ENCODE data around the gene PRUNE2.
"Not testable (repeated sequence)": the region's sequence is repeated elsewhere in the genome, so short reads cannot be mapped to it uniquely, and the experiment has no call there.

The PRUNE2 gene

DNA sequence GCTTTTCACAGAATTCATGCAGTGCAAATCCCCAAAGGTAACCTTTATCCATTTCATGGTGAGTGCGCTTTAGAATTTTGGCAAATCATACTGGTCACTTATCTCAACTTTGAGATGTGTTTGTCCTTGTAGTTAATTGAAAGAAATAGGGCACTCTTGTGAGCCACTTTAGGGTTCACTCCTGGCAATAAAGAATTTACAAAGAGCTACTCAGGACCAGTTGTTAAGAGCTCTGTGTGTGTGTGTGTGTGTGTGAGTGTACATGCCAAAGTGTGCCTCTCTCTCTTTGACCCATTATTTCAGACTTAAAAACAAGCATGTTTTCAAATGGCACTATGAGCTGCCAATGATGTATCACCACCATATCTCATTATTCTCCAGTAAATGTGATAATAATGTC is 120.4 kb downstream of the PRUNE2 start:
- no peak for ATAC-seq

DNA sequence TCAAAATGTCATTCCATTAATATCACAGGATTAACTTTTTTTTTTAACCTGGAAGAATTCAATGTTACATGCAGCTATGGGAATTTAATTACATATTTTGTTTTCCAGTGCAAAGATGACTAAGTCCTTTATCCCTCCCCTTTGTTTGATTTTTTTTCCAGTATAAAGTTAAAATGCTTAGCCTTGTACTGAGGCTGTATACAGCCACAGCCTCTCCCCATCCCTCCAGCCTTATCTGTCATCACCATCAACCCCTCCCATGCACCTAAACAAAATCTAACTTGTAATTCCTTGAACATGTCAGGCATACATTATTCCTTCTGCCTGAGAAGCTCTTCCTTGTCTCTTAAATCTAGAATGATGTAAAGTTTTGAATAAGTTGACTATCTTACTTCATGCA is 121.0 kb downstream of the PRUNE2 start:
- no peak for ATAC-seq

DNA sequence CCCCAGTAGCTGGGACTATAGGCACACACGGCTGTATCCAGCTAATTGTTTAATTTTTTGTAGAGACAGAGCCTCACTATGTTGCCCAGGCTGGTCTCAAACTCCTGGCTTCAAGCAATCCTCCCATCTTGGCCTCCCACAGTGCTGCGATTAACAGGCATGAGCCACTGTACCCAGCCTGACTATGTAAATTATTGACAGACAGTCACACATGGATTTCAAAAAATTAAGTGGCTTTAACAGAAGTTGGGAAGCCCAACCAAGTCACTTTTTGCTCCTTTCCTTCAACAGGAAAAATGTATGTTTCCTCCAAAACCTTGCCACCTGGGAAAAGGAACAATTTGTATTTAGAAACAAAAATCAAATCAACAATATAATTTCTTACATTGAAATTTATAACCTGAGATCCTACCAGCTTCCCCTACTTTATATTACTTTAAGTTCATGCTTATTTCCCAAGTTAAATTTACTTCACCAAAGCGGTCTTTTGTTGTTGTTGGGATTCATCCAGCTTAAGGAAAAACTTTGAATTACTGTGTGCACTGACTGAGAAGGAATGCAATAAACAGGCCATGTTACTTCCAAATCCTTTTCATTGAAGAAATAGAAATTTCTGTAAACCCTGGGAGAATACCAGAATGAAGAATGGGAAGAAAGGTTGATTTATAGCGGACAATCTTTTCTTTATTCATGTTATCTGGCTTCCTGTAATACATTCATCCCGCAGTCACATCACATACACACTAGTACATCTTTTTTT is 133.0 kb downstream of the PRUNE2 start:
- no peak for ATAC-seq

DNA sequence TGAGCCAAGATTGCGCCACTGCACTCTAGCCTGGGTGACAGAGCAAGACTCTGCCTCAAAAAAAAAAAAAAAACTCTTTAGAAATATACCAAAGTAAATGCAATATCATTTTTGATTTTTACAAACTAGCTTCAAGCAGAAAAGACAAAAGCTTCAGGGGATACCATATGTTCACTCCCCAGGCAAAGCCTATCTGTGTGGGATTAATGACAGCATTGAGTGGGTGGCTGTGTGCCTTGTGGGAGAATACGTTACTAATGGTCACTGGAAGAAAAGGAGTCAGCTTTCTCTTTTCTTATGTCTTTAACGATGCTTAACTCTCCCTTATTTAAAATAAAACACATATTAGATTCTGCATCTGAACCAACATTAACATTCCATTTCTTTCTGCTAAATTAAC is 139.8 kb downstream of the PRUNE2 start:
- ATAC-seq = no peak

DNA sequence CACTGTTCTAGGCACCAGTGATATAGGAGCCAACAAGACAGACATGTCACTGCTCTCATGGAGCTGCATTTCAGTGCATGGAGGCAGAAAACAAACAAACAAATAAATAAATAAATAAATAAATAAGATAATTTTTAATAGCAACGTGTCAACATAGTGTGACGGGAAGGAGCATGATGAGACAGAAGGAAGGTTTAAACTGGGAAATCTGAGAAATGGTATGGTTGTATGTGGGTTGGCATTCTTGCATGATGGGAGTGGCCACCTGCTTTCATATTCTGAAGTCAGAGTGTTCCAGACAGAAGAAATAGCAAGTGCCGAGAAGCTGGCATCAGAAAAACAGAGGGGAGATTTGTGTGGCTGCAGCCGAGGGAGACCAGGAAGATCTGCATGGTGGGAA is 141.8 kb downstream of the PRUNE2 start, which contains the start of gene PCA3:
Gene PCA3, plus strand, starts transcription at position 301 of the 400 bp plus-strand sequence.
- ATAC-seq = no peak

DNA sequence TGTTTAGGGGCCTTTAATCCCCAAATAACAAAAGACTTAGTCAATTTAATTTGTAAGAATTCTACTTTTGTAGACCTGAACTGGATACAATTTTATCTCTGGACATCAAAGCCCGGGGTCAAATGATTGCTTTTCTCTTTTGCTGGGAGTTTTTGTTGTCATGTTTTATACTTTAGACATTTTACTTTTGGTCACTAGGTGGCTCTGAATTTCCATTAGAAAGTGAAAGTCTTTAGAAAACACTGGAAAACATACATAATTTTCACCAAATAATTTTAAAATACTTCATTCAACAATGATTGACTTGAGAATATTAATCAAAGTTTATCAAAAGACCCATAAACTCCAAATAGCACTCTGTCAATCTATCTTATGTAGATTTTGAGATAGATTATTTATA is 144.5 kb downstream of the PRUNE2 start:
- no peak for ATAC-seq

DNA sequence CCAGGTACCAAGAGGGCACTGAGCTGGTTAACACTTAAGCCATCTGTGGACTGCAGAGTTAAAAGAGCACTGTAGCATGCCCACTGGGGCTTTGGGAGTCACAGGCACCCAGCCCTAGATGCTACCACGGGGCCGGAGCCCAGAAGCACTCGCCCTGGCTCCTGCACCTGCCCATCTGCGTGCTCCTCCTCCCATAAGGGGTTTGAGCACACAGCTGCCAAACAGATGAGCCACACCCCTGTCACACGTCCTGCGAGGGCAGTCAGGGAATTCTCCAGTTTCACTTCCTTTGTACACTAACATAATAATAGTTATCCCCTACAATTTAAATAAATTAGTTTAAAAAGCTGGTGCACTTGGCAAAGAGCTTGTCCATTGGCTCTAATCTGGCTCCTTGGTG is 146.2 kb downstream of the PRUNE2 start:
- ATAC-seq = no peak

DNA sequence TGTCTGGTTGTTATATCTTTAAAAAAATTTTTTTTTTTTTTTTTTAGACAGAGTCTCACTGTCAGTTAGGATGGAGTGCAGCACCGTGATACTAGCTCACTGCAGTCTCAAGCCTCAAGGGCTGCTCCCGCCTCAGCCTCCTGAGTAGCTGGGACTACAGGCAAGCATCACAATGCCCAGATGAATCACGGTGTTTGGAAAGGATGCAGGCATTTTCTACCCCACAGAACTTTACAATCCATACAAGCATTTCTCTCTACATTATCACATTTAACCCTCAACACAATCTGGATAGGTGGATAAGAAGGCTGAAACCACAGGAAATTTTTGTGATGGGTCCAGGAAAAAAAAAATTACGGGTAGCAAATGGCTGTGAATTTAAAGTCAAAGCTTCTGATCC is 147.4 kb downstream of the PRUNE2 start:
- ATAC-seq = no peak

DNA sequence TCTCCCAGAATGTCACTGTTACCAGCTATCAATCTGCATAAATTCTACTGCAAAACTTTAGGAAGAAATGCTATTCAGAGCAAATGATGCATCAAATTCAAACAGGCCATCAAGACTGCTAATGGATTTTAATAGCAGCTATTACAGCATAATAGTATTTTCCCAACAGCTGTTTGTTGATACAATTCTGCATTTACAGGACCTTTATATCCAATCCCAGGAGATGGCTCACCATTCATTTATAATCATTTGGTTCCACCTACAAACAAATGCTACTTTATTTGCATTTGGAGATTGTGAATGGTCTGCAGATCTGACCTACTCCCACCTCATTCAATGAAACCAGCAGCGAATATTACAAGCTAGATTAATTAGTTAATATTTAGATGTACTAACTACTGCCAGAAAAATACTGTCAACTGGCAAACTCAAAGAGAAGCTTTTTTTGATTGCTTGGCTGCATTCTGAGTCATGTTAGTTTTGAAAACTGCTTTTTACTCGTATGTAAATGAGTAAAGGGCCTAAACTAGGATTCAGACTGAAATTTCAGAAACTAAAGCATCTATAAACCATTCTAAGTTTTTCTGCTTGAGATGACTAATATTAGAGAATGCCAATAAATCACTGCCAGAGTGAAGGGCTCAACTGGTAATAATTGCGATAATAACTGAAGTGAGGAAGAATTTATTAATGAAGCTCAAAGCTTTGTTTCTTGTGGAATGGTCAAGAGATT is 148.8 kb downstream of the PRUNE2 start:
- ATAC-seq = no peak

DNA sequence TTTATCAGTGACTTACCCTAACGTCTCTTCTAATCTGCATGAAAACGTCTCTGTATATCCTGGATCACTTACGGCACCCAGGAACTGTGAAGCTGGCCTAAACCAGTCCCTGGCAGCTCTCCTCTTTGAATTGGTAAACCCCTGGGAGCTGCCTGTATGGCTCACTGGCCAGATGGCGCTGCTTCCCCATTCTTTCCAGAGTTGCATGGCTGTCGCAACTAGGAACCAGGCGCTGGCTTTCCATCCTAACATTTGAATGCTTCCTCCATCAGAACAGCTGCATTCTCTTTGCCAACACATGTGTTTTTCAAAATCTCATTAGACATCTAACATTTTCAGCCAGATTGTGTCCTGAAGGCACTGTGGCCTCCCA is 149.7 kb downstream of the PRUNE2 start:
- no peak for ATAC-seq

DNA sequence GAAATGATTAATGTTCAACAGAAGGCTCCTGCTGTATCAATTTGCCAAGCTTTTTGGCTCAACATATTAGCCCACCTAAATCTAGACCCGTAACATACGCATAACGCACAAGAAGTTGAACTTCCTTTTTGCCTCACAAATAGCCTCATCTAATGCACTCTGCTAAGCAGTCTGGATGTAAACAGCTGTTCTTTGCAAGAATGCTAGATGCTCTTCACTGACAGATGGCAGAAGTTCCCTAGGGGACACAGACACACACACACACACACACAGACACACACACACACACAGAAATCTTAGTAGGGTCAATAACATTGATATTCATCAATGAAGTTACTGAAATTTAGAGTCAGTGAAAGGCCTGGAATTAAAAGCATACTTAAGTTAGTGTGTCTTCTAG is 154.9 kb downstream of the PRUNE2 start:
- ATAC-seq = no peak

DNA sequence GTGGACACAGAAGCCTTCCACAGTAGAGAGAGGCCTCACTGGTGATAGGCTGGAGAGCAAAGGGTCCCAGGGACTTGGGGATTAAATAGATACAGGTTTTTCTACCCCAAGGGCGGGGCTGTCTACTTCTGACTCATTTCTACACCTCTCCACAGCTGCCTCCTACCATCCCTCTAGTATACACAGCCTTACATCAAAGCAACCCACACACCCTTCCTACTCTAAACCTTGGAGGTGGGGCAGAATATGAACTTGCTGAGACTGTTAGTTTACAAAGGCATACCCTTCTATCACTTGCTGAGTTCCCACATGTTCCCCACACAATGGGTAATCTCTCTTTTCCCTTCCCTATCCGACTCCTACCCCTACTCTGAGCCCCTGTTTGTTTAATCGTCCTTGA is 161.6 kb downstream of the PRUNE2 start:
- no peak for ATAC-seq

DNA sequence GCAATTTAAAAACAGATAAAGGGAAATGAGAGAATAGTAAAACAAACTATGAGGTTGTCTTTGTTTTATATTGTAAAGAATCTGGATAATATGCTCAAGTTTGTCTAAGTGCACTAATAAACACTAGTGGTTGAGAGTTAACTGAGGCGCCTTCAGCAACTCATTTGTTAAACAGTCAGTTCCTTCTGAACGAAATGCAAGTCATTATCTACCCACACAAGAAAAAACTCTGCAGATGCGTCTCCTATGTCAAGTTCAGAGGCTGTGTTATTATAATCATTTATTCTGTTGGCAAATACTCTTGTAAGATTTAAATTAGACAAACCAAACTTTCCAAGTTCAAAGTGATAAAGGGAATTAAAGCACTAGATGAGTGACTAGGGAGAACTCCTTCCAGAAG is 162.0 kb downstream of the PRUNE2 start:
- ATAC-seq = no peak

DNA sequence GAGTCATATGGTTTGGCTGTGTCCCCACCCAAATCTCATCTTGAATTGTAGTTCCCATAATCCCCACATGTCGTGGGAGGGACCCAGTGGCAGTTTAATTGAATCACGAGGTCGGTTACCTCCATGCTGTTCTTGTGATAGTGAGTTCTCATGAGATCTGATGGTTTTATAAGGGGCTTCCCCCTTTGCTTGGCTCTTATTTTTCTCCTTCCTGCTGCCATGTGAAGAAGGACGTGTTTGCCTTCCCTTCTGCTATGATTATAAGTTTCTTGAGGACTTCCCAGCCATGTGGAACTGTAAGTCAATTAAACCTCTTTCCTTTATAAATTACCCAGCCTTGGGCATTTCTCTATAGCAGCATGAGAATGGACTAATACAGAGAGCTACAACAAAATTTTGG is 163.0 kb downstream of the PRUNE2 start:
- ATAC-seq = not testable (repeated sequence)

DNA sequence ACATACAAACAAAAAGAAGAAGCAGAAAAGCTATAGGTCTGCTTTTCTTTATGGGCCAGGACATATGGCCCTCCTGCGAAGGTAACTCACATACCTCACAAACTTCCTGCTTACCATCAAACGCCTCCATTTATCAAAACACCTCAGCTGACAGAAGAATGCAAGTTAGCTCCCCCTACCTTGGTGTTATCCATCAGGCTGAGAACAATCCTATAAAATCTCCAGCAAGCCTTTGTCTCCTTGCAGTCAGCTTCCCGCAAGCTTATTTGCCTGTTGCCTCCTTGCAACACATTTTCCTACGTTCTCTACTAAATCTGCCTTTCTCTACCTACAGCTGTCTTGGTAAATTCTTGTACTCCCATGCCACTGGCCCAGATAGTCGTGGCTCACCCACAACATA is 164.4 kb downstream of the PRUNE2 start:
- no peak for ATAC-seq

DNA sequence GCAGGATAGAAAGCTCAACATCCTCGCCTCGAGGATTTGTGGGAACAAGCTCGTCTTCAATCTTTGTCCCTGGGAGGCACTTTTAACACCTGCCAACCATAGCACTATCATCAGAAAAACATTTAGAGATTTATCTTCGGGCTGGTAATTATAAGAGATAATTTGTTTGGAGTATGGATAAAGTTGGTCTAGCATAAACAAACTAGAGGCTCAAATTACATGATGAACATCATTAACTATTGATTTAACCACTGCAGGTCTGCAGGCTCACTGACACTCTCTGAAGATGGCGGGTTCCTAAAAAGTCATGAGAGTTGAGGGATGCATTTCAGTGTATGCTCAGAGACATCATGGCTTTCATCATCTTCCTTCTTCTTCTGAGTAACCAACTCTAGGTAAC is 167.5 kb downstream of the PRUNE2 start:
- ATAC-seq = no peak

DNA sequence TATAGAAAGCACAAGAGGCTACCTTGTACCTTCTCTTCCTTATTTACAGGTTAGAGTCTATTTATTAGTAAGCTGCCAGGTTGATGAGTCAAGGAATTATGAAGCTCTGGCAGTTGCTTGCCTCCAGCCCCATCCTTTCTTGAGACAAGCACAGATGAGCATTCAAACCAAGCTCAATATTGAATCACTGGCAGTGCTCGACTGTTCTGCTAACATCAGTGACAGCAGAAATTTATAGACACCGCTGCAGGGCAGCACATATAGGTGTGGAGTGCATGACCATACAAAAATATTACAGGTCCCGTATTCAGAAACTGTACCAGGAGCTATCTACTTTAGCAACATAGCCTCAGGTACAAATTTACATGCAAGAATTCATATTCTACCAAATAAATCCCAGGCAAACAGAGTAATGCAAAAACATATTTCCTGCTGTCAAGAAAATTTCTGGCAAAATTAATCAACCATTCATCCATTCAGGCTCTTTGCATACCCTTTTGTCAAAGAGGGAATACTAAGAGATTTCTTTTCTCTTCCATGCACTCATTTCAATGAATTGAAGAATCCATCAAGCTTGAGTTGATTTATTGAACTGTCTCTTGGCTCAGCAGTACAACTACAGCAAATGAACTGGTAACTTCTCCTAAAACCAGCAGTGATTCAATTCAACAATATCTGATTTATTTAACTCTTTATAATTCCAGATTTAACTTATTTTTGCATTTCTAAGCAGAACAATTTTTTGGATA is 168.6 kb downstream of the PRUNE2 start:
- ATAC-seq = no peak

DNA sequence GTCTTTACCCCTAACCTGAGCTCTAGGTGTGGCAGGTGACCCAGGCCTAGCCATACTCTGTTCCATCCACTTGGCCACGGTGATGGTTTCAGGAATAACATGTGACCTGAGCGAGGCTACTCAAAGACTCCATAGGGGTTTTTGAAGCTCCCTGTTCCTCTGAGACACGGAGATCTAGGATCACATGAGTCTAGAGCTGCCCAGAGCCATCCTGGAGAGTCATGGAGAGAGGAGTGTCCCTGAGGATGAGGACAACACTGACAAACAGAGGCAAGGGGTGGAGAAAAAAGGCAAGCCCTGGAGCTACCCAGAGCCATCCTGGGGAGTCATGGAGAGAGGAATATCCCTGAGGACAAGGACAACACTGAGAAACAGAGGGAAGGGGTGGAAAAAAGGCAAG is 171.2 kb downstream of the PRUNE2 start:
- no peak for ATAC-seq

DNA sequence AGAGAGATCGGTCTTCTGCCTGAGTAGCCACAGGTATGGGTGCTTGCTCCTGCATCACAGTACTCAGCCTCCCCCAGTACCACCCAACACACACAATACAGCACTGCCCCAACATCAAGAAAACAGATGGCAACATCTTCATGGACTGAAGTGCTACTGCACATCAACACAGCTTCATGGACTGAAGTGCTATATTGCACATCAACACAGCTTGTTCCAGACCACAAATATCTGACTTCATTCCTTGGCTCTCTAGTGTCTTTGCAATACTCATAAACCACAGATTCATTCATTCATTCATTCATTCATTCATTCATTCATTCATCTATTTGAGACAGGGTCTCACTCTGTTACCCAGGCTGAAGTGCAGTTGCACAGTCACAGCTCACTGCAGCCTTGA is 172.8 kb downstream of the PRUNE2 start:
- no peak for ATAC-seq

DNA sequence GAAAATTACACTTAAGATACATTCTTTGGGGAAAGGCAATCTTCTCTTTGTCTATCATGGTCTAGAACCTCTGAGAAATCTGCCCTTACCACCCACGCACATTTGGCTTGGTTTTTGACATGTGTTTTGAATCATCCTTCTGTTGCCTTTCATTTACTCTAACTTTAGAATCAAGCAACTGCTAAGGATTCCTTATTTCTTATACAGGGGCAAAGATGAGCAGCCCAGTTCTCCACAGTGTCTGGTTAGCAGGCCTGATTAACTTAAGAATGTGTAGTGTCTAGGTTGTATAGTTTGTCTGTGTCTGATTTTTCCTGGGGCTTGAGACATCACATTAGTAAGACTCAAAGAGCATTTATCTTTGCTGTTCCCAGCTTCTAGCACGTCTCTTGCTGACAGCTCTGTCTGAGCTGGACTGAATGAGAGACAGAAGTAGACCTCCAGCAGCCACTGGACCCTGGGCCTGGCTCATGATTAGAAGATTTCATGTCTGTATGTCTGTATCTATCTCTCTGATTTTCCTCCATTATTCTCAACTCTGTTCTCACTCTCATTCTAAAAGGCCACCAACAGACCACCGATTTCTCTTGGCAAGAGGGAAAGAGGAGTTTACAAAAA is 173.5 kb downstream of the PRUNE2 start:
- no peak for ATAC-seq

DNA sequence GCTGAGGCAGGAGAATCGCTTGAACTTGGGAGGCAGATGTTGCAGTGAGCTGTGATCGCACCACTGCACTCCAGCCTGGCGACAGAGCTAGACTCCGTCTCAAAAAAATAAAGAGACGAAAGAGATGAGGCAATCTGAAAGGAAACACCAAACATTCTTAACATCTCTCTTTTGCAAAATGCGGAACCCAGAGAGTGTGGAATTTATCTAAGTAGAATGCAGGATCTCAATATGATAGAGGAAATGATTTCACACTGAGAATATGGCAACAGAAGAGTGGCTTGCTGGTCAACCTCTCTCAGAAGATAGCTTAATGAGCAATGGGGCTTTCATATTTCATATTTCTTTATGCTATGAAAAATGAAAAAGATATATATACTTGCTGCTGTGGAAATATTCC is 175.1 kb downstream of the PRUNE2 start:
- ATAC-seq = no peak

DNA sequence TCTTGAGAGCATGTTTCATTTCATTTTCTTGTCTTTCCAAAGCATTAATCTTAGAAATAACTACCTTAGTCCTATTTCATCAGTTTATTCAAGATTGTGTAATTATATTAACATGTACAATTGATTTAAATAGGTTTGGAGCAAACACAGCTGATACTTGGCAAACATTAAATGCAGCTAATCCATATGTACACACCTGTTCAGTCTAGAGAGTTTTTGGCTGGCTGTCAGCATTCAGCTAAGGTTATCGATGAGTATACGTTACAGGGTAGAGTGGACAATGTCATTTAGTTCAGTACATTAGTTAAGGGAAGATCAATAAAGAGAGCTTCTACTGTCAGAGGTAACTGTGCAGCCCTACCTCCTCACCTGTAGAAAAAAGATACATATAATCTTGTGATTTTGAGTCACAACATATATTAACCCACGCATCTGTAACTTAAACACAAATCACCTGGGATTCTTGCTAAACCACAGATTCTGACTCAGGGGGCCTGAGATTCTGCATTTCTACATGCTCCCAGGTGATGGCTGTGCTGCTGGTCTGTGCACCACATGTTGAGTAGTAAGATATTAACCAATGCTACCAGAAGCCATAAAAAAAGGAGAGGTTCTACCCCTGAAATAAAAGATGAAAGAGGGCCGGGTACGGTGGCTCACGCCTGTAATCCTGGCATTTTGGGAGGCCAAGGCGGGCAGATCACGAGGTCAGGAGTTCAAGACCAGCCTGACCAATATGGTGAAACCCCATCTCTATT is 175.8 kb downstream of the PRUNE2 start:
- ATAC-seq = no peak

DNA sequence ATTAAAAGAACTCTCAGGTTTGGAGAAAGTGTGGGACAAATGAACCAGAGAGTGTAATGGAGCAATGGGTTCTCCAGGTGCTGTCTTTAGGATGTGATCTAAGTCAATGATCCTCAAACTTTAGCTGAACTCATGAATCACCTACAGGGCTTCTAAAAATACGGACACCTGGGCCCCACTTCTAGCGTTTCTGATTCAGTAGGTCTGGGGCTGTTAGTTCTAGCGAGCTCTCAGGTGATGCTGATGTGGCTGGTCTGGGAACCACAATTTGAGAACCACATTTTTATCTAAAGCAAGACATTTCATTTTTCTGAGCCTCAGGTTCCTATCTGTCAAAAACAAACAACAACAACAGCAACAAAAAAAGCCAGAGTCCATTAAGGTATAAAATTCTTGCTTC is 176.8 kb downstream of the PRUNE2 start:
- ATAC-seq = no peak

Data from activated CD4-positive, CD25-positive, alpha-beta regulatory T cell treated with anti-CD3 and anti-CD28 coated beads, Interleukin-2, amount 50 U/mL, for 24 hours (primary cell).